Stimulated activated CD8-positive, alpha-beta memory T cell treated with anti-CD3 and anti-CD28 coated beads, Interleukin-7, amount 100 ng/mL, for 48 hours (primary cell): ENCODE measurements around the gene ANKDD1B.

Experiments
- DNase-seq, 2 donors: peaks; one replicate each; pipeline ENCODE4 v3.0.0-alpha.2; 2020; ENCODE audit warnings: low read depth in 1 of 2; ENCODE audit errors: extremely low read depth in 1 of 2

Gene ANKDD1B

DNA sequence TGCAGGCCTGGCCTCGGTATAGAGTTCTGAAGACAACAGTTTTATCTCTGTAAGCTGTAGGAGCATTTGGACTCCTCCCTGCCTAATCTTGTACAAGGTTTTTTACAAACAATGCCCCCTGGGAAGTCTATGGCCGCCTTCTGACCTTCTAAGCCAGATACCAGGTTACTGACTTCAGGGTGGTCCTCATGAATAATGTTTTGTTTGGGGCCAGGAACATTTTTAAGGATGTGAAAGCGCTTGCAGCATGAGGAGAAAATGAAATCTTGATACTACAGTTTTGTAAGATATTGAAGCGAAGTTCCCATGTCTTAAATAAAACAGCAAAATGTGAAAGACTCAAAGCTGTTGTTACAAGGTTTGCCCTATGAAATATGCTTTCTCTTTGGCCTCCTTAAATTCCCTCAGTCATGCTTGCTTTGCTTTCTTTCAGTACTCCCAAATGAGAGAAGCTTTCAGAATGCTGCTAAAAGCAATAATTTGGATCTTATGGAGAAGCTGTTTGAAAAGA, 5.2 kb downstream of the ANKDD1B start:
- no peak for DNase-seq

GRCh38 chr5:75616971-75617621, 5.8 kb downstream of the ANKDD1B start:
- no peak for DNase-seq

- no peak for DNase-seq
Observed at GRCh38 chr5:75617736-75618352, 6.6 kb downstream of the ANKDD1B start.

GRCh38 chr5:75620184-75620959, 9.1 kb downstream of the ANKDD1B start:
- DNase-seq: no peak

DNA sequence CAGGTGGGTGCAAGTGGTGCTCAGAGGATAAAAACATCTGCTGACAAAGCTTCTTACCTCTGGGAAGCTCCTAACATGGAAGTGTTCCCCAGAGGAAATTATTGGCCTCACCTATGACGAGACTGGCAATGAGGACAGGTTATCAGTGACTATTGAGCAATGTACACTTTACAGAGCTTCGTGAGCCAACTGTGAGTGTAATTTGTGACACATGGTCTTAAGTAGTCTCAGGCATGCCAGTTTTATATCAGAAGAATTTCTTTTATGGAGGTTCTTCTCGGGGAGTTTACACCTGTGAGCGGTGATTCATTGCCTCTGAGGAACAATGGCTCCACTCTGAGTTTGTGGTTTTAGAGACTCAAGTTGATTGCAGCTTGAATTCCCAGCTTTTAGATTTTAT, 11.3 kb downstream of the ANKDD1B start:
- no peak for DNase-seq

GRCh38 chr5:75623846-75624245, 12.6 kb downstream of the ANKDD1B start:
- no peak for DNase-seq

DNA sequence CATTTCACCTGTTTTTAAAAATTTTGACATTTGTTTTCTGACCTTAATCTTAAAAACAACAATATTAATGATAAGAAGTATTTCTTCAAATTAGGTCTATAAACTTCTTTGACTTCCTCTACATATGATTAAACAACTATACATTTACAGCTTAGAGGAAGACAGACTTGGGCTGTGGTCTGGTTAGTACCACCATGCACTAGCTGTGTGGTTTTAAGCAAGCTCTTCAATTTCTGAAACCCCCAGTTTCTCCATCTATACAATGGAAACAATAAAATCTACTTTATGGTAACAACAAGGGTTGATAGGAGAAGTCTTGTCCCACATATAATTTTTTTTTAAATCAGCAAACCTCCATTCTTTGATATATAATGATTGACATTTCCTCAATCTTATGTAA, 15.7 kb downstream of the ANKDD1B start:
- no peak for DNase-seq

DNA sequence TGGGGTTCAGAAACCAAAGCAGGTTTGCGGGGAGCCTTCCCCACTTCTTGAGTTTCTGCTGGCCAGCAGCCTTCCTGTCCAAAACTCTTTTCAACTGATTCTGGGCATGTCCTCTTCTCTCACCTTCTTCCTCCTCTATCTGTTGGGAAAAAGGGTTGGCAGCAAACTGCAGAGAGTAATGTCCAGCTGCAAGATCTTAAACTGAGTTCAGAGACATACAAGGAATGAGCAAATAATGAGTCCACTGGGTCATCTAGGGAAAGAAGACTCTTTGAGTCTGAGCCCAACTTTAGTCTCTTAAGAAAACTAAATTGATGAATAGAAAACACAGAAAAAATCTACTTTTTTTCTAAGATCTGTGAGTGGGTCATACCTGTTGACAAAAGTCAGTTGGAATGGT, 16.5 kb downstream of the ANKDD1B start:
- DNase-seq: no peak

- DNase-seq: no peak
Observed at GRCh38 chr5:75630875-75631274, 19.6 kb downstream of the ANKDD1B start.

- no peak for DNase-seq
Observed at GRCh38 chr5:75632321-75632720, 21.1 kb downstream of the ANKDD1B start.

DNA sequence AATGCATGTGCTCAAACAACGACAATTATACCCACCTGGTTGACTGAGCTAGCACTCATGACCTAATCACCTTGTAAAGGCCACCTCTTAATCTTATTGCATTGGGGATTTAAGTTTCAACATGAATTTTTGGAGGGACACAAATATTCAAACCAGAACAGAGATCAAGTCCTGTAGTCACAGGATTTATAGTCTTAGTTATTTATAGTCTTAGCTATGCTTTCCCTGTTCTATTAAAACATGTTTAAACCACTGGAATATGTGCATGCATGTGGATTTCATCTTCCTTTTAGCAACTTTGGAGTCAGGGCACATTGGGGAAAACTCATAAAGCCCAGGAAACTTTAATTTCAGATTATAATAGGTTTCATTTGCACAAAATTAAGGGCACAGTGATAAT, 26.7 kb downstream of the ANKDD1B start:
- no peak for DNase-seq

GRCh38 chr5:75639535-75640311, 28.5 kb downstream of the ANKDD1B start:
- no peak for DNase-seq

GRCh38 chr5:75640395-75640794, 29.1 kb downstream of the ANKDD1B start:
- no peak for DNase-seq

DNA sequence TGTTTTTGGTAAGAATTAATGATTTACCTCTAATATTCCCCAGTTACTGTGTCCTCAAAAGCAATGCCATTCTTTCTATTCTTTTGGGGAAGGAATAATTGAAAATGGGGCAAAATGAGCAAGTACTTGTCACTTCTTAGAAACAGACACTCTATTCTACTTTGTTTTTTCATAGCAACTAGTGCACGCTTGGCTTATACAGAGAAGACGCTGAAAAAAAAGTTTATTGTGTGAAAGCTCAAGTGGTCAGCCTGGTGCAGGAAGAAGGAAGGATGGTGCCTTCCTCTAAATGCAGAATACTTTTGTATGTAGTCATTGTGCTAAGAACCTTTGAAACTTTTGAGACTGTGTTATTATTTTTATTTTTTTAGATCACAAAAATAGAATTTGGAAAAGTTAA, 29.6 kb downstream of the ANKDD1B start:
- no peak for DNase-seq

DNA sequence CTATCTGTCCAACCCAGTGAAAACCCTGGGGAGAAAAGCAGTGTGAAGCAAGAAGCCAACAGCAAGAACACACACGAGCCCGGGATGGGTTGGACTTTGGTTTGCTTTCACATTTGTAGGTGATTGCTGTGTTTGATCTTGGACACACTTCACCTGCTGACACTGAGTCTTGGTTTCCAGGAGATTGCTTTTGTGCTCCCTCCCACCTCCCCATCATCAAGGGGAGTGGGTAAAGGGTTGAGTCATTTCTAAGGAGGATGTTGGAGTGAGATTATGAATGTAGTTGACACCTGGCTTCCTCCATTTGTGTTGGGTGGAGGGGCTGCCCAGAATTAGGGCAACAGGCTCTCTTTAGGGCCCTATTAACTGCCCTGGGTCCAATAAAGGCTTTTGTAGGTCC, 37.5 kb downstream of the ANKDD1B start:
- DNase-seq: no peak

DNA sequence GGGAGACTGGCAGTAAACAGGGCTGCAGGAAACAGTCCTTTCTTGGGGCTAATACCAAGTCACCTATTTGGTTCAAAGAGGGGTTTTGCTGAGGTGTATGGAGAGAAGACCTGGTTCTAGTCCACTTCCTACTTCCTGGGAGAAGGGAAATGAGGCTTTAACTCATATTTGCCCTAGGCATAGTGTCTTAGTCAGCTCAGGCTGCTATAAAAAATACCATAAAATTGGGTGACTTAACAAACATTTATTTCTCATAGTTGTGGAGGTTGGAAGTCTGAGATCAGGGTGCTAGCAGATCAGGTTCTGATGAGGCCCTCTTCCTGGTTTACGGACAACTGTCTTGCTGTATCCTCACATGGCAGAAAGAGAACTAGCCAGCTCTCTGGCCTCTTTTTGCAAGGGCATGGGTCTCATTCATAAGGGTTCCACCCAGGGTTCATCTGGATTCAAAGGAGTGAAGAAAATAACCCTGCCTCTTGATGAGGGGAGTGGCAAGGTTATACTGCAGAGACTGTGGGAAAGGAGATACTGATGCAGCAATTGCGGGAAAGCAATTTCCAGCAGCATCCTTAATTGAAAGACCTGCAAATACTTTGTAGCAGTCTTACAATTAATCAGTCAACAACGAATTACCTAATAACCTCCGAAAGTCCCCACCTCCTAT, 40.5 kb downstream of the ANKDD1B start:
- DNase-seq: no peak

- DNase-seq: no peak
Observed at GRCh38 chr5:75653521-75653920, 42.3 kb downstream of the ANKDD1B start.

DNA sequence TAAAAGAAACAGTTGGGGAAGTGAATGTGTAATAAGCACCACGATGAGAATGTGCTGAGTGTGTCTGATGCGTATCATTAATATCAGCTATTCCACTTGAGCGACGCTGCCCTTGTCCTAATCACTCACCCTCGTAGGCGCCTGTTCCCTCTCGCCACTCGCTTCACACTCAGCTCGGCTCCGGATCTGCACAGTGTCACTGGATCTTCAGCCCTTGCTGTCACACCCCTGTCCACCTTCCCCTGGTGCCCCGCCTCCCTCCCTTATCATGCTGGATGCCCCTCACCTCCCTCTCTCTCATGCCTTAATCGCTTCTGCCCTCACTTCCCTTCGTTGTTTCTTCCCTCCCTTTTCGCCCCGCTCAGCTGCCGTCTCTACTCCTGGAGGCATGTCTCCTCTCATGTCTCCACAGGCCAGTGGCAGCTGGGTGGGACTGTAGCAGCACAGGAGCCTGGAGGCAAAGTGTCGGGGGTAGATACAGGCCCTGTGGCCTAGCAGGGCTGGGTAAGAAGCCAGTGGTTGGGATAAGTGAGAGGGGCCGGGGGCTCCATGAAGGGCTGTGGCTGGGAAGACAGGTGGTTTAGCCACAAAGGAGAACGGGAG, 43.5 kb downstream of the ANKDD1B start:
- DNase-seq: no peak

DNA sequence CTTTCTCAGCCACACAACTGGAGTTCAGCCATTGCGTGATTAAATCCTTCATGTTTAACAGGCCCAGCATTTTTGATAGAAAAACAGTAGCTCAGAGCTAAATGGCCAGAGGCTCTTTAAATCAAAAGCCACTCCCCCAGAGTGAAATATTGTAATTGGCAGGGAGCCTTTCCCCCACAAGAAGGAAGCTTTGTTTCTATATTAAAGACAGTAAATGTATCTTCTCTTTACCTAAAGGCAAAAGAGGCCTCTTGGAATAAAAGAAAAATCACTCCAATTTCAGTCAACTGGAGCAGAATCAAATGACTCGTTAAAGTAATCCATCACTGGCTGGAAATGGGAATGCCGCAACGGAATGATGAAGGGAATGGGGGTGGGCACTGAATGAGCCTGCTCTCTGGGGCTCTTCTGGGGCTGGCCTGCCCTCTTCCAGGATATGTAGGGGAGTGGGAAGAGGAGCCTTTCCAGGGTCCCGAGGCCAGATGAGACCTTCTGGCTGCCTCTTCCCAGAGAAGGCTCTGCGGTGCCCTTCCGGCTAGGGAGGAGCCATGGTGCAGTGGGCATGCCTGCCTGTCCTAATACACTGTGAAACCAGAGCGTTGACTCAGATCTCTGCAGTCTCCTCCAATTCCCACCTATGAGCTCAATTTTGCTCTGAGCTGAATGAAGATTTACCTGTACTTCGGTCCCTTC, 45.2 kb downstream of the ANKDD1B start:
- DNase-seq: no peak
